Femur (tissue), 1 donor: Measurements from ENCODE around the gene EIPR1.

ENCODE experiments used
- DNase-seq: peaks from one replicate; pipeline ENCODE4 v3.0.0-alpha.2; 2017

Gene EIPR1

DNA sequence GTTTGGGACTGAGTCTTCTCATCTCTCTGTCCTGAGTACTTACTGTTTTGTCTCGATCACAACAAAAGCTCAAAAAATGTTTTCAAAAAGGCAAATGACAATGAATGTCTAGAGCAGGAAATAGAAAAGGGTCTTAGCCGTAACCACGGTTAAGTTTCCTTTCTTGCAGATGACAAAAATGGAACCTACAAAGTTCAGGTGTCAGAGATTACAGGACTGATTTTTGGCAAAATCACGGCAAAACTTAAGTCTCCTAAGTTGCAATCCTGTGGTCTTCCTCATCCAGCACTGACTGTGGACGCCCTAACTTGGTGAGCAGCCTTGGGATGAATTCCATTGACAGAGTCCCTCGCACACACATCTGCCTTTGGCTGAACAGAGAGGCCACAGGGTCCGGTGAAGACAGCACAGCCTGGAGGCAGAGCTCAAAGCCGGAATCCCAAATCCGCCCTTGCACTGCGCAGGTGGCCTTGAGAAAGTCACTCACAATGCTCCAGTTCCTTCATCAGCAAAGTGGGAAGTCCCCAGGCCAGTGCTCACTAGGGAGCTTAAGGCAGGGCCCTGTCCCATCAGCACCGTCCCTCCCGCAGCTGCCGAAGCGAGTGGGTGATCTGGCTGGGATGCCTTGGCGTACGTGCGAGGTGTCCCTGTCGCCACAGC lies 55.2 kb downstream of the EIPR1 start:
- DNase-seq: no peak

- no peak for DNase-seq
Measured at GRCh38 chr2:3321825-3322224, 55.8 kb downstream of the EIPR1 start.

GRCh38 chr2:3320910-3321605 lies 56.6 kb downstream of the EIPR1 start:
- no peak for DNase-seq

DNA sequence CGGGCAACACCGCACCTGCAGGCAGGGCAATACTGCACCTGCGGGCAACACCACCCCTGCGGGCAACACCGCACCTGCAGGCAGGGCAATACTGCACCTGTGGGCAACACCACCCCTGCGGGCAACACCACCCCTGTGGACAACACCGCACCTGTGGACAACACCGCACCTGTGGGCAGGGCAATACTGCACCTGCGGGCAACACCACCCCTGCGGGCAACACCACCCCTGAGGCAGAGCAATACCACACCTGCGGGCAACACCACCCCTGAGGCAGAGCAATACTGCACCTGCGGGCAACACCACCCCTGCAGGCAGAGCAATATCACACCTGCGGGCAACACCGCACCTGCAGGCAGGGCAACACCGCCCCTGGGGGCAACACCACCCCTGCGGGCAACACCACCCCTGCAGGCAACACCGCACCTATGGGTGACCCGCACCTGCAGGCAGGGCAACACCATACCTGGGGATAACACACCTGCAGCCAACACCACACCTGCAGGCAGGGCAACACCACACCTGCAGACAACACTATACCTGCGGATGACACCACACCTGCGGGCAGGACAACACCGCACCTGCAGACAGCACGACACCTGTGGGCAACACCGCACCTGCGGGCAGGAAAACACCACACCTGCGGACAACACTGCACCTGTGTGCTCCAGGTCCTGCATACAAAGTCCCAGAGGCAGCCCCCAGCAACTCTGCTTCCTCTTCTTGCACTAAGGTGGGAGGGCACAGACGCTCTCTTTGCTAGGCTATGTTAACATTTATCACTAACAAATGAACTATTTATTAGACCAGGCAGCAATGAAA lies 57.7 kb downstream of the EIPR1 start:
- DNase-seq: no peak

DNA sequence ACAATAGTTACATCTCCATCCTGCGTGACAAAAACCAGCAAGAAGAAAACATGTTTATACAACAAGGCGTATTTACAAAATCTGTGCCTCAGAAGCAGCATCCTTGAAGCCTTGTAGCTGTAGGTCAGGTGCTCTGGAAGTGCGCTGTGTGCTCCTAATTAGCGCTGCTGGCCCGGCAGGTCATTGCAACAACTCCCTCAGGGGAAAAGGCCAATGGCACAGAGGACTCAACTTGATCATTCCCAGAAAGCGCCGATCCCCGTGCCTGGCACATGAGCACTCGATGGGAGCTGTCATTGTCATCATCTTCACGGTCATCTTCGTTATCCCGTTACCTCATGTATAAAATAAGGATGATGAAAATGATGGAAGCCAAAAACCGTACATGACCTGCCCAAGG lies 58.5 kb downstream of the EIPR1 start:
- no peak for DNase-seq

DNA sequence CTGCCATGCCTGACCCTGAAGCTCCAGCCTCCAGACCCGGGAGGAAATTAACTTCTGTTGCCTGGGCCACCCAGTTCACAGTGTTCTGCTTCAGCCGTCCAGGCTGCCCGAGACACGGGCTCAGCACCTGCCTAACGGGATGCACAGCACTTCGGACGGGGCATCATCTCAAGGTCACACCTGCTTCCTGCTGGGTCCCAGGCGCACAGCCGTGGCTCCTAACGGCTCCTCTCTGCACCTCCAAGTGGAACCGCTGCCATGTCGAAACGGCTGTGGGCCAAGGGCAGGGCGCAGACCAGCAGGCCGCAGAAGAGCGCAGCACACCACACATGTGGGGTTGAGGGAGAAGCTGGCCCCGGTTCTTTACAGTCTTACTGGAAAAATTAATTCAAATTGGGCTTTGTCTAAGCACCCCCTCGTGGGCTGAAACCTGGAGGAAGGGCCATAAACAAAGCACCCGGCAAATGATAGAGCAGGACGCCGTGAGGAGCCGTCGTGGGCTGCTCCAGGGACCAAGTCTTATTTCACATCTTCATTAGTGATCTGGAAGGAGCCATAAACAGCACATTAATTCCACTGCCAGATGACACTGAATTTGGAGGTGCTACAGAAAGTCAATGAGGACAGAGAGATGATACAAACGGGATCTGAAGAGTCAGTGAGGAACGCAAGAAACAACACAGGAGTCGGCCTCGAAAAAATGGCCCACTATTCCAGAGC lies 59.6 kb downstream of the EIPR1 start:
- DNase-seq: no peak

DNA sequence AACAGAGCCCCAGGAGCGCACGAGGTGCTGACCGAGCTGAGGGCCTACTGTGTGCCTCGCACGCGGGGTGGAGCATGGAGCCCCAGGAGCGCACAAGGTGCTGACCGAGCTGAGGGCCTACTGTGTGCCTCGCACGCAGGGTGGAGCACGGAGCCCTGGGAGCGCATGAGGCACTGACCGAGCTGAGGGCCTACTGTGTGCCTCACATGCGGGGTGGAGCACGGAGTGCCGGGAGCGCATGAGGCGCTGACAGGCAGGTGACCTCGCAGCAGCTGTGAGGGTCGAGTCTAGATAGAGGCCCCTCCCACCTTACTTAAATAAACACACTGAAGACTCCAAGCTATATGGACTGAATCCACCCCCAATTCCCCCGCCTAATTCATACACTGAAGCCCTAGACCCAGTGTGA lies 60.3 kb downstream of the EIPR1 start:
- DNase-seq: no peak

DNA sequence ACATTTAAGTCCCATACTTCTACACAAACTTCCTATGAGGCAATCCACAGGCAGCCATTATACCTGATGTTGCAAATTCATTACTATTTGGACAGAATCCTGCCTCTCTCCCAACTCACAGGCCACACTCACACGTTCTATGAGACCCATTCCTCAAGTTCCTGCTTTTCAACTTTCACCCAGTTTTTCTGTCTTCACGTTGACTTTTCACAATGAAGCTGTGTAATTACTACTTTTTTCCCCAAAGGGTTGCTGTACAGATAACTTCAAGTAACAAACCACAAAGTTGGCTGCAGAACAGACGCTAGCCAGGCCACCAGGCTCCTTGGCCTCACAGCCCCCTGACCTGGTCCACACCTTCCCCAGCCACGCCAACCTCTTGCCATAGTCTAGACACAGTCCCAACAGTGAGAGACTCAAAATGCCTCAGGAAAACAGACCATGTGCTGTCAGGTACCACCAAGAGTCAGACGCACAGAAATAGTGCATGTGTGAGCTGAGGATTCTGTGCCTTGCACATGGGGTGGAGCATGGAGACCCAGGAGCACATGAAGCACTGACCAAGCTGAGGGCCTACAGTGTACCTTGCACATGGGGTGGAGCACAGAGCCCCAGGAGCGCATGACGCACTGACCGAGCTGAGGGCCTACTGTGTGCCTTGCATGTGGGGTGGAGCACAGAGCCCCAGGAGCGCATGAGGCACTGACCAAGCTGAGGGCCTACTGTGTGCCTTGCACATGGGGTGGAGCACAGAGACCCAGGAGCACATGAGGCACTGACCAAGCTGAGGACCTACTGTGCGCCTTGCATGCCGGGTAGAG lies 61.0 kb downstream of the EIPR1 start:
- no peak for DNase-seq

DNA sequence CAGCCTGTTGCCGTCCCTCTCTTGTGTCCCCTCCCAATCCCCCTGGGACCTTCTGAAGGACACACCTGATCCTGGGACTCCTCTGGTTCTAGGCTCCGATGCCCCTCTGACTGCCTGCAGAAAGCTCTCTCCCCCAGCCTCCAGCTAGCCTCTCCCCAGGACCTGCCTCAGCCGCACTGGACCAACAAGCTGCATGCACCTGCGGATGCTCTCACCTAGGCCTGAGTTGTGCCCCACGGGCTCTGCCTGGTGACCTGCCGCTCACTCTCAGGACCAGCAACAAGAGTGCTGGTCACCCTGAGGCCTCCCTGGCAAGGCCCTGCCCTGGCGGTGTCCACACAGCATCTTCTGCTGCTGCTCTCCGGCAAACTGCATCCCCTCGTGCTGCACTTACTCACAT lies 63.0 kb downstream of the EIPR1 start:
- no peak for DNase-seq

DNA sequence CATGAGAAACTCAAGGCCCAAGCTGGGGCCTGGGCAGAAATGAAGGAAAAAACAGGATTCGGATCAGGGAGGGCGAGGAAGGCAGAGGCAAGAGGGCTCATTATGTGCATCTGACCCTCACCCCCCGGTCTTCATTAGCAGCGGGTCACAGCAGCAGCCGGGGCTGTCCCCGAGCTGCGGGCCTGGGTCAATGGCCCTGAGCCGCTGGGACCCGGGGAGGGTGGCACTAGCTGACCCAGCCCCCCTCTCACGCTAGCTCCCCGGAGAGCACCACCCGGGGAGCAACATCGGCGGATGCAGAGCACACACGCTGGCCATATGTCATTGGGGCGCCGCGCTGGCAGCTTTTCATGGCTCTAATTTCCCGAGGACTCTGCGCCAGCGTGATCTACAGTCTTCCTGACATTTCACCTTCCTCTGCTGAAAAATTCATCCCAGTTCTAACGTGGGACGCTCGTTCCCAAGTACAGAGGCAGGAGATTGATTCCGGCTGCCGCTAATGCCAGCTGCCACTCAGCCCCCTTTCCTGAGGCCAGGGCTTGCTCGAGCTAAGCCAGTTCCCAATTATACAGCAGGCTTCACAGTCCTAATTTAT lies 63.7 kb downstream of the EIPR1 start:
- no peak for DNase-seq

DNA sequence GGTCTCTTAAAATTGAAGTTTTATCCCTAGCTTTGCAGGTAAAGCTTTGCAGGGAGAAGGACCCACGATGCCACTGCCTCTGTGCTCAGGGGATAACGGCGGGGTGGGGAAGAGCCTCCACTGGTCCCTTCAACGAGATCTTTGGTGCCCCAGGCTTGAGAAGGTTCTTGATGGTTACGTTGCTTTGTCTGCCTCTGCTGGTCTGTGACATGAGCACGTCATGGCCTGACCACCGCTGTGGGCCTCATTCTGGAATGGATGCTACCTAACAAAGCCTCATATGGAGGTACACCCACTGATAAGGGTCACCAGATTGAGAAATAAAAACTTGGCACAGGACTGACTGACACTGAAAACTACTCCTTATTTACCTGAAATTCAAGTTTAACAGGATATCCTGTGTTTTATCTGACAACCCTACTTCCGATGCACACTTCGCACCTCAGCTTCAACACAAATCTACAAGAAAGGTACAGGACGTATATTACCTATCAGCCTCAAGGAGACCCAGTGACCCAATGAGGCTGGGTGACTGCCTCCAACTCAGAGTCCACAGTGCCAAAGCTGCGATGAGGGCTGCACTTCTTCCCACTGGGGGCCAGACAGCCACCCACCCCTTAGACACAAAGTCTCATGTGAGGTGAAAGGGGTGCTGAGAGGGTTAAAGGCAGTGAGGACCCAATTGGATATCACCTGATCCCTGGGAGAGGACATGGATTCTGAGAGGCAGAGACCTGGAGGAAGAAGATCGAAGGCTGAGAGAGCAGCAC lies 64.9 kb downstream of the EIPR1 start:
- no peak for DNase-seq

DNA sequence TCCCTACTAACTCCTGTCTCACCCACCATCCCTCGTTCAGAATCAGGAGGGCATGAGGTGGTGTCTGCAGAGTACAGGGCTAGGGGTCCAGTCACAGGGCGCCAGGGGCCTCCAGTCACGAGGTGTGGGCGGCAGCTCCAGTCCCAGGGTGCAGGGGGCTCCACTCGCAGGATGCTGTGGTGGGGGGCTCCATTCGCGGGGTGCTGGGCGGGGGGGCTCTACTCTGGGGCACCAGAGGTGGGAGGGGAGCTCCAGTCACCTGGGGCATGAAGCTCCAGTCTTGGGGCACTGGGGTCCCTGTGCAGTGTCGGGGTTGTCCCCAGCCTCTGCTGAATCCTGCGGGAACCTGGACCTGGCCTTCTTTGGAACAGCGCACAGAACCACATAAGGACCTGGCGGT lies 66.0 kb downstream of the EIPR1 start:
- DNase-seq: no peak

DNA sequence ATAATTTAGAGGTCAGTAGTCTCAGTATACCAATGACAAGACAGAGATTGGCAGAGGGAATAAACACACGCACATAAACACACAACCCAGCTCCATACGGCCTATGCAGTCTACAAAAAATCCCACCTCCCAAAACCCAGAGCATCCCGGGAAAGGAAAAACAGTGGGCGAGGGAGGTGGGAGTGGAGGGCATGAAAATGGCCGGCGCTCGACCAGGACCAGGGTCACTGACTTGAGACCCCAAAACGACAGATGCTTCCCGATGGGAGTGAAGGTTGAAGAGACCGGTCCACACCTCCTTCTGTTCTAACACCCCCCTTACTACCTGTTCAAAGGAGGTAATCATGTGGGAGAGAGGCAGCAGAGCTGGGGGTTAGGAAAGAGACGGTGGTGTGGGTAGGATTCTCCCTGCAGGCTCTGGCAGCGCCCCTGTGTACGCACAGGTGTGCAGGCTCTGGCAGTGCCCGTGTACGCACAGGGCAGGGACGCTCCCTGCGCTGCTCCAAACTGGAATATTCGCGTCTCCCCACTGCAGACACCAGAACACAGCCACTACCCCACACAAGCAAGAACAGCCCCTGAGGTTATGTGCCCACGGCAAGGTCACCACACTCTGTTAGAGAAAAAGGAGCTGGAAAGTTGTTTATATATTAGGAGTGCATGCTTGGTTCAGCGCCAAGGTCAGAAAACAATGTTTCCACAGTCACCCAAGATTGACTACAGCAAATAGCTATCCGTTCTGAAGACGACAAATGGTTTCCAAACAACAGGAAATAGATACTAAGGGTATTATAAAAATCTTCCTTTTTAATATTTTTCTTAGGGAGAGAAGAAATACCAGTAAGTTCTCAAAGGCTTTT lies 67.9 kb downstream of the EIPR1 start:
- no peak for DNase-seq

DNA sequence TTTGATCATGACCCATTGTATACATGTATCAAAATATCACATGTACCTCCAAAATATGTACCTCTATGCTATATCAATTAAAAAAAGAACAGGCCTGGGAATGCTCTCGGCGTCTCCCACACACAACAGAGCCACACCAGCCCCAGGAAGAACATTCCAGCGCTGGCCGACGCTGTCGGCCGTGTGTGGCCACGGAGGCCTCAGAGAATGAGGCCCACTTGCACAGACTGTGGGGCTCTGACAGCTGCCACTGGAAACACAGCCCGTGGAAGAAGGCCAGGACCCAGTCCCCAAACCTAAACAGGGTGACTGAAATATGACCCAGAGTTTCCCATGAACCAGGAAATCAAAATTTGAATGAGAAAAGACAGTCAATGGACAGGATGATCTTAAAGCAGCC lies 69.7 kb downstream of the EIPR1 start:
- DNase-seq: no peak

DNA sequence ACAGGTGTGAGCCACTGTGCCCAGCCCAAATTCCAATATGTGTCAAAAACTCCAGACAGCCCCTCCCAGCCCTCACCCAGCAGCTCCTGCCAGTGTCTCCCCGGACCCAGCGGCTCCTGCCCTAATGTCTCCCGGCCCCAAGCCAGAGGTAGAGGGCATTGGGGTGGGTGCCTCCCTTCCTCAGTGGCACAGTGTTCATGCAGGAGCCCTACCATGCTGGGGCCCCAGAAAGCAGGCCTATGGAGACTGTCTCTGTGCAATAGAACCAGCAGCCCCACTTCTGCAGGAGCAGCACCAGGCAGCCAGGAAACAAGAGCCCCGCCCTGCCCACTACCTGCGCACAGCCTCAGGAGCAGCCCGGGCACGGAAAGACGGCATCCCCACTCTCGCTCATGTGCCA lies 70.4 kb downstream of the EIPR1 start:
- DNase-seq: no peak

DNA sequence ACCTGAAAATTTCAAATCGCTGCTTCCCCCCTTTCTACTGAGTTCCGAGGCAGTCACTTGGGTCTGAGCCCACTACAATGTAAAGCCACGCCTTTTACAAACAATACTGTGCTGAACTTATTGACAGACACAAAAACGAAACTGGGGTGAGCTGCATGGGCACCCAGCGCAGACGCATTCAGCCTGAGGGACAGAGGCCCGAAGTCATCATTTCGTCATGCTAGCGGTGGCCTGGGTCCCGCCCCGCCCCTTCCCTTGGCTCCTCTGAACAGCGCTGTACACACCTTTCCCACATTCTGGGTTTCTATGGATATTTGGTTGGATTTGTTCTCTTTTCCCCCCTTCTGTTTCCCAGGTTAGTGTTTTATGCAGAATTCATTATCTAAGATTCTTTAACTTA lies 71.7 kb downstream of the EIPR1 start:
- no peak for DNase-seq

DNA sequence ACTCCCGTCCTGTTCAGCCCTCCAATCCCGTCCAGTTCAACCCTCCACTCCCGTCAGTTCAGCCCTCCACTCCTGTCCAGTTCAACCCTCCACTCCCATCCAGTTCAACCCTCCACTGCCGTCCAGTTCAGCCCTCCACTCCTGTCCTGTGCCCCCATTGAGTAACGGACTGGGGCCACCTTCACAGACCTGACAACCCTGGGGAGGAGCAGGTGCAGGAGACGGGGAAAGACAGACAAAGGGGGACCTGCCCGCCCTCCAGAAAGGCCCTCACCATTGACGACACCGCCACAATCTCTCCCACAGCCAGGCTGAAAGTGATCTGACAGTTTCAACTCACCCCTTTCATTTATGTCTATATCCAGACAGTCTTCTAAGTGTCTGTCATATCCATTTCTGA lies 72.2 kb downstream of the EIPR1 start:
- no peak for DNase-seq

DNA sequence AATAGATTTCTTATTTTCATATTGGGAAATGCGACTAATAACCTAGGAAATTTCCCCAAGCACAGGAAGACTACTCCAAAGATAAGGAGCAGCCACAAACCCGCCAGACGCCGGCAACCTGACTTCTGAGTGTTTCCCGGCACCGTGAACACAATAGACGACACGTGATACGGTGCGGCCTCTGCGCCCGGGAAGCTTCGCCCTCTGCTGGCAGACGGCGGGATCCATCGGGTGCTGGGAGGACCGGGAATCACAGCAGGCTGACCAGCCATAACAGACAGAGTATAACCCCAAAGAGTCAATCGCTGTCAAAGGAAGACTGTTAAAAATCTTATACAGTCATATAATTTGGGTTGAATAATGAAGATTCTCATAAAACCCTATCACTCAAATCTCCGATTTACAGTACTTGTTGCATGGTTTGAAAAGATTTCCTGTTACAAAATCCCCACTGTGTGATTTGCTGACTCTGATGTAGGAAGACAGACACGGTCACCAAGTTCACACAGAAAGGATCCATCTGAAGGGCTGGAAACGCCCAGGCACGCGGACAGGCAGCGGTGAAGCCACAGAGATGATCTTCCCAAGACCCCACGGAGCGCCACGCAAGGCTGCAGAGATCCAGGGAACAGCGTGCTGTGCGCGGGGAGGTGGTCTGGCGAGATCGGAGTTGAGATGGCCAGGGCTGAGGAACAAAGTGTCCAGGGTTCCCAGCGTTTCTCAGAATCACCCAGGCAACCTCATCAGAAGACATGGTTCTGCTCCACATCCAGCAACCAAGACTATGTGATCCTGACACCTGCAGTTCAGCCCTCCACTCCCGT lies 73.8 kb downstream of the EIPR1 start:
- peak; percentile 92 for DNase-seq
